ENCODE results near the gene PTPRD.

PTPRD gene

DNA sequence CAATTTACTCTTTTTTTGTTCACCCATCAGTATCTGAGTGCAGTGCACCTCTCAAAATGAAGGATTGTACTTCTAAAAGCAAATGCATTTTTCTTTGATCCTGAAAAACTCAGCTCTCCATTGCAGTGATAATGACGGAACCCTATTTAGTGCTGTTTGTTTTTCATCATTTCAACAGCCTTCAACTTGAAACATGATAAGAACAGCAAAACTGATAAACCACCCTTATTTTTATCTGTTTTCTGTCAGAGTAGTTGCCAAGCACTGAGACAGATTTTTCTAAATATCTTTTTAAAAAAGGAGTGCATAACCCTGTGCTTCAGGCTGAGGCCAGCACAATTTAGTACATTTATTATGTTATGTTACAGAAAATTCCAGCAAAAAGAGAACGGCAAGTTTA, 2263.4 kb downstream of the PTPRD start:
- Histone ChIP-seq H3K4me3 (ENCODE audit: low read length) (no peak overlapping the region), H3K36me3 (ENCODE audit: insufficient read depth, low read length) (no peaks in the 10 kb centered on the region), H2AFZ (ENCODE audit: low read depth, low read length) (no peak overlapping the region), H3K27me3 (ENCODE audit: insufficient read depth, low read length) (no peaks in the 10 kb centered on the region), H3K4me1 (ENCODE audit: insufficient read depth, low read length) (no peaks in the 10 kb centered on the region), H3K9me3 (ENCODE audit: low read length) (no peaks in the 10 kb centered on the region)

DNA sequence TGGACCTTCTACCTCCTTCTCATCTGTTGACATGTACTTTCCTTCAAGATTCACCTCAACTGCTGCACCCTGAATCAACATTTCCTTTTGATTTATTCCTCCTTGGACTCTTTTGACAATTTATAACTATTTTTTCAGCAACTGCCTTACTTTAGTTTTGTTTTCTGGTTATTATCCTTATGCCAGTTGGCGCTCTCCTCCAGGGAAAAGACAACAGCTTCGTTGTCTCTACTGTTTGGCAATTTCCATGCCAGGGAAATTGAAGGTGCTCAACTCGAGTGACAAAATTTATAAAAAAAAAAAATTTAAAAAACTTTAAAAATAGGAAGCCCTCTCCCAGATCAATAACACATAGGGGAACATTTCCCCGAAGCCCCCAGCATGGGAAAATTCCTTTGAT, 2264.0 kb downstream of the PTPRD start:
- H2AFZ ChIP-seq (ENCODE audit: low read depth, low read length), result no peak overlapping the region
- H3K4me1 ChIP-seq (ENCODE audit: insufficient read depth, low read length), result no peaks in the 10 kb centered on the region
- H3K9me3 ChIP-seq (ENCODE audit: low read length), result no peaks in the 10 kb centered on the region
- no peak overlapping the region for H3K4me3 ChIP-seq (ENCODE audit: low read length)
- H3K27me3 ChIP-seq (ENCODE audit: insufficient read depth, low read length), result no peaks in the 10 kb centered on the region
- H3K36me3 ChIP-seq (ENCODE audit: insufficient read depth, low read length), result no peaks in the 10 kb centered on the region

DNA sequence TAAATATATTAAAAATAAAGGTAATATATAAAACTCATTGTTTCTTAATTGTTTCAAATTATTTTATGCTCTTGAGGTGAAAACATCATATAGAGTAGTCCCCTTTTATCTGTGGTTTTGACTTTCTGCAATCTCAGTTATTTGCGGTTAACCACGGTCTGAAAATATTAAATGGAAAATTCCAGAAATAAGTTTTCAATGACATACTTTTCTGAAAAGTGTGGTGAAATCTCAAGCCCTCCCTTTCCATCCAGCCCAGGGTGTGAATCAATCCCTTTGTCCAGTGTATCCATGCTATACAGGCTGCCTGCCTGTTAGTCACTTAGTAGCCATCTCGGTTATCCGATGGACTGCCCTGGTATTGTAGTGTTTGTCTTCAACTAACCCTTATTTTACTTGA, 2266.5 kb downstream of the PTPRD start:
- H2AFZ ChIP-seq (ENCODE audit: low read depth, low read length), result no peak overlapping the region
- no peak overlapping the region for H3K4me3 ChIP-seq (ENCODE audit: low read length)
- H3K4me1 ChIP-seq (ENCODE audit: insufficient read depth, low read length), result no peaks in the 10 kb centered on the region
- H3K9me3 ChIP-seq (ENCODE audit: low read length), result no peaks in the 10 kb centered on the region
- peaks cover 3% of the 10 kb centered on the region for H3K36me3 ChIP-seq (ENCODE audit: insufficient read depth, low read length)
- no peaks in the 10 kb centered on the region for H3K27me3 ChIP-seq (ENCODE audit: insufficient read depth, low read length)

DNA sequence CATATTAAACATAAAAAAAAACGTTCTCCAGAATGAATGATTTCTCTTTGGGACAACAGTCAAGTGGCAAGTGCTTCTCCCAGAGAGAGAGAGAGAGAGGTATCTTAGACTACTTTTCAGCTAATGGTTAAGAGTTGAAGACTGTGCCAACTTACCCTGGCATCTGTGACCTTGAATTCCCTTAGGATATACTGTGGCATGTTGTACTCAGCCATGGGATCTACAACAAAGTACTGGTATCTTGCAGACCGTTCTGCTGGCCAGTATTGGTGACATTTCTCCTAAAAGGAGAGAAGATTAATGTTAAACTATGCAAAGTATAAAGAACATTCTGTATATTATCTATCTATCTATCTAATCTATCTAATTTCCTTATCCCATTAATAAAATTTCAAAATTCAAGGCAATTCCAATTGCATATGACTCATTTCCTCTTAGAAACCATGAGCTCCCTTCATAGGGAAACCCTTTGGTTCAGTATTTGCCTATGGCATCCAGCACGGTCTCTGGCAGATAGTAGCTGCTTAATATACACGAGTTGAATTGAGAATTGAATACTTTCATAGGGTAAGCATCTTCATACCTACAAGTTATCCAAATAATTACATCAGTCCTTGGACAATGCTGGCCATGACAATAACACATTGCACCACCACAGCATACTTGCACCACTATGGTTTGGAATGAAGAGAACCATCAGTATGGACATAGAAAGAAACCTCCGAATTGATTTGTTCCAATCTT, 2273.9 kb downstream of the PTPRD start:
- no peaks in the 10 kb centered on the region for H3K9me3 ChIP-seq (ENCODE audit: low read length)
- H3K4me1 ChIP-seq (ENCODE audit: insufficient read depth, low read length), result no peaks in the 10 kb centered on the region
- H2AFZ ChIP-seq (ENCODE audit: low read depth, low read length), result no peak overlapping the region
- no peak overlapping the region for H3K4me3 ChIP-seq (ENCODE audit: low read length)
- no peaks in the 10 kb centered on the region for H3K27me3 ChIP-seq (ENCODE audit: insufficient read depth, low read length)
- peaks cover 22% of the 10 kb centered on the region for H3K36me3 ChIP-seq (ENCODE audit: insufficient read depth, low read length)

DNA sequence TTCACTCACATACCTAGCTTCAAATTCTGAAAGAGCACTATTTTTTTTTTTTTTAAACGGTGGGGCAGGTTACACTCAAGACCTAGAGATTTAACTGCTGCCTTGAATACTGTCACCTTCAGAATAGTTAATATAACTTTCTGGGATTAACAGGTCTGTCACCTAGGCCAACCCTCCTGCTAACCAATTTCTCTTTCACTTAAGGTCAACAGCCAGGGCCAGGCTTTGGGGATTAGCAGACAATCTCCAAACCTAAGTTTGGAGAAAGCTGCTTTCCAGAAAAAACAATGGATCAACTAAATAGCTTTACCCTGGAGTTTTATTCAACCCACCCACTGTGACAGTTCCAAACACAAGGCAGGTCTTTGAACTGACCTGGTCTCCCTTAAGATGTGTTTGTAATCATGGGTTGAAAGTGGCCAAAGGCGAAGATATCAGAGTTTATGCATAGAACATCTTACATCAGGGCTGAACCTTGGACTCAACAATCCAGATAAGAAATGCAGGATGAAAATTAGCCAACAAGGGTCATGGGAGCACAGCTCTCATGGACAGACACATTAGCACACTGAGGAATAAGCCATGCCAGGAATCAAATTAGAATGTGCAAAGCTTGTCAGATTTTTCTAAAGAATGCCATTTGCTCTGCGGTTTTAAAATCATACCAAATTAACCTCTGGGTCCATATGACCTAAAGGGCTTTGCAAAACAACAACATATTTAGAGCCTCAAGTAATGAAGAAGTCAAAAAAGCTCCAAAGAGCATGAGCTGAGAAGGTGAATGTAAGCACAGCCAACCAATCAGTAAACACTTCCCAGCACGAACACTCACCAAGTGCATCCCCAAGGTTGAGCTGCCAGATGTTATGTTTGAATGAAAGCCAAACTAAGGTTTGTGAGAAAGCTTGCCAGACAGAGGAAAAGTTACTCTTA, 2274.7 kb downstream of the PTPRD start:
- no peak overlapping the region for H2AFZ ChIP-seq (ENCODE audit: low read depth, low read length)
- peaks cover 22% of the 10 kb centered on the region for H3K36me3 ChIP-seq (ENCODE audit: insufficient read depth, low read length)
- H3K4me3 ChIP-seq (ENCODE audit: low read length), result no peak overlapping the region
- no peaks in the 10 kb centered on the region for H3K4me1 ChIP-seq (ENCODE audit: insufficient read depth, low read length)
- no peaks in the 10 kb centered on the region for H3K27me3 ChIP-seq (ENCODE audit: insufficient read depth, low read length)
- H3K9me3 ChIP-seq (ENCODE audit: low read length), result no peaks in the 10 kb centered on the region

DNA sequence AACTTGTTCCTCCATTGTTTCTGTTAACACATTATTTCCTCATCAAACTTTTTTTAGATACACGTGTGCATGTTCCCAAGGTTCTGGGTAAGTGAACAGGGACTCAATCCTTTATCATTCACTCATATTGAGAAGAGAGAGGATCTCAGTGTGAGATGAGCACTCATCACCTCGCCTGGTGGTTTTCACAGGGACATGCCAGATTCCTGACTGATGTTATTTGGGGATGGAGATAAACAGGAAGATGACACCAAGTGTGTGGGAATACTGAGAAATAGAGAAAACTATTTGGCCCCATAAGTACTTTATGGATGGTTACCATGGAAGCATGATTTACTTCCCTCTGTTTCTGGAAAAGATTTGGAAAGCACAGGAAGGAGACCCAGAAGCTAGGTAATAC, 2279.9 kb downstream of the PTPRD start:
- H3K4me1 ChIP-seq (ENCODE audit: insufficient read depth, low read length), result no peaks in the 10 kb centered on the region
- peaks cover 13% of the 10 kb centered on the region for H3K36me3 ChIP-seq (ENCODE audit: insufficient read depth, low read length)
- no peaks in the 10 kb centered on the region for H3K9me3 ChIP-seq (ENCODE audit: low read length)
- H2AFZ ChIP-seq (ENCODE audit: low read depth, low read length), result no peak overlapping the region
- no peaks in the 10 kb centered on the region for H3K27me3 ChIP-seq (ENCODE audit: insufficient read depth, low read length)
- H3K4me3 ChIP-seq (ENCODE audit: low read length), result no peak overlapping the region

DNA sequence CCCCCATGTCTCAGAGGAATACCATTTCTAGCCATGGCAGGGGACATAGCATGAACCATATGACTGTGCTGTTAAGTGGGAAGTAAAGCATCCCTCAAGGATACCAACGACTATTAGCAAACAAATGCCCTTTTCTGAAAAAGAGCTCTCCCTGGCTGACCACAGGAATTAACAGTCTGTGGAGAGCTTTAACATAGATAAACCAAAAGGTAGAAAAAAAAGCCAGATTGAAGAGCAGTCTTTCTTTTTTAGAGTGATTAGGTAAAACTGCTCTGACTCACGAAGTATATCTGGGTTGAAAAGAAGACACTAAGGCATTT, 2280.5 kb downstream of the PTPRD start:
- no peak overlapping the region for H3K4me3 ChIP-seq (ENCODE audit: low read length)
- no peaks in the 10 kb centered on the region for H3K9me3 ChIP-seq (ENCODE audit: low read length)

DNA sequence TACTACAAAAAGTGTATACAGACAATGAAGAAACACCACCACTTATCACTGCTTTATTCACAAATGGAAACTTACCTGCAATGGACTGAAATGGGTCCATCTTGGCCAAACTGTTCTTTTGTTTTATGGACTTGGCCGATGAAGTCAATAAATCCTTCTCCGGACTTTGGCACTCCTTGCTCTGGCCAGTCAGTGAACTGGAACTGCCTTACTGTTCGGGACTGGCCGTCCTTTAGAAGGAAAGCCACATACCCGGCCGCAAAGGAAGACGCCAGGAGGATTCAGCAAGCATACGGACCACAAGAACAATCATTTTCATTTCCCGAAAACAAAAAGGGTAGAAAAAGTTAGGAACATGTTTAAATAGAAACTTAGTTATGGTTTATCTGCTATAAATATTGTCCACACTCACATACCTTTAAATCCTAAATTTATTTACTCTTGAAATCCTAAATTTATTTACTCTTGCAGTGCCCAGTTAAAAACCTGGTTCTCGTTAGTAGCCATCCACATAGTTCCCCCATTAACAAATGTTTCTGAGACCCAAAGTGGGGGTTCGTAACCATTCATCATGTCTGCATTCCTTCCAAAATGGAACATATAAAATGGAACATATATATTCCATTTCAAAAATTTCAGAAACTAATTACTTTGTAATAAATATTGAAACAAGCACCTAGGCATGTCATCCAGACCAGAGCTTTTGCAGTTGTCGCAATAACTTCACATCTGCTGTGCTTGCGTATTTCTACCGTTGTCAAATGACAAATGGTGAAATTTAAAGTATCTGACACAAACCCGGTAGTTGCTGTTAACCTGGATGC, 2281.1 kb downstream of the PTPRD start:
- Histone ChIP-seq H2AFZ (ENCODE audit: low read depth, low read length) (no peak overlapping the region), H3K9me3 (ENCODE audit: low read length) (no peaks in the 10 kb centered on the region), H3K27me3 (ENCODE audit: insufficient read depth, low read length) (no peaks in the 10 kb centered on the region), H3K4me3 (ENCODE audit: low read length) (no peak overlapping the region), H3K36me3 (ENCODE audit: insufficient read depth, low read length) (peaks cover 6% of the 10 kb centered on the region), H3K4me1 (ENCODE audit: insufficient read depth, low read length) (no peaks in the 10 kb centered on the region)

More for the DNA sequence above, 2280.5 kb downstream of the PTPRD start:
- peaks cover 8% of the 10 kb centered on the region for H3K36me3 ChIP-seq (ENCODE audit: insufficient read depth, low read length)
- H3K4me1 ChIP-seq (ENCODE audit: insufficient read depth, low read length), result no peaks in the 10 kb centered on the region
- no peak overlapping the region for H2AFZ ChIP-seq (ENCODE audit: low read depth, low read length)
- H3K27me3 ChIP-seq (ENCODE audit: insufficient read depth, low read length), result no peaks in the 10 kb centered on the region

DNA sequence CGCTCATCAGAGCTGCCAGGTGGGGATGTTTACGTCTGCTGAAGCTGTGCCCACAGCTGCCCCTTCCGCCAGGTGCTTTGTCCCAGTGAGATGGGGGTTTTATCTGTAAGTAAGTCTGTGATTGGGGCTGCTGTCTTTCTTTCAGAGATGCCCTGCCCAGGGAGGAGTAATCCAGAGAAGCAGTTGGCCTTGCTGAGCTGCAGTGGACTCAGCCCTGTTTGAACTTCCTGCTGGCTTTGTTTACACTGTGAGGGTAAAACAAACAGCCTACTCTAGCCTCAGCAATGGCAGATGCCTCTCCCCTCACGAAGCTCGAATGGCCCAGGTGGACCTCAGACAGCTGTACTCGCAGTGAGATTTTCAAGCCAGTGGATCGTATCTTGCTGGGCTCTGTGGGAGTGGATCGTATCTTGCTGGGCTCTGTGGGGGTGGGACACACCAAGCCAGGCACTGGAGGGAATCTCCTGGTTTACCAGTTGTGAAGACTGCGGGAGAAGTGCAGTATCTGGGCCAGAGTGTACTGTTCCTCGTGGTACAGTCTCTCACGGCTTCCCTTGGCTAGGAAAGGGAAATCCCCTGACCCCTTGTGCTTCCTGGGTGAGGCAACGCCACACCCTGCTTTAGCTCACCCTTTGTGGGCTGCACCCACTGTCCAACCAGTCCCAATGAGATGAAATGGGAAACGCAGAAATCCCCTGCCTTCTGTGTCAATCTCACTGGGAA, 2283.1 kb downstream of the PTPRD start:
- H3K9me3 ChIP-seq (ENCODE audit: low read length), result no peaks in the 10 kb centered on the region
- no peak overlapping the region for H2AFZ ChIP-seq (ENCODE audit: low read depth, low read length)
- peaks cover 6% of the 10 kb centered on the region for H3K36me3 ChIP-seq (ENCODE audit: insufficient read depth, low read length)
- H3K4me1 ChIP-seq (ENCODE audit: insufficient read depth, low read length), result no peaks in the 10 kb centered on the region
- H3K27me3 ChIP-seq (ENCODE audit: insufficient read depth, low read length), result no peaks in the 10 kb centered on the region
- no peak overlapping the region for H3K4me3 ChIP-seq (ENCODE audit: low read length)

DNA sequence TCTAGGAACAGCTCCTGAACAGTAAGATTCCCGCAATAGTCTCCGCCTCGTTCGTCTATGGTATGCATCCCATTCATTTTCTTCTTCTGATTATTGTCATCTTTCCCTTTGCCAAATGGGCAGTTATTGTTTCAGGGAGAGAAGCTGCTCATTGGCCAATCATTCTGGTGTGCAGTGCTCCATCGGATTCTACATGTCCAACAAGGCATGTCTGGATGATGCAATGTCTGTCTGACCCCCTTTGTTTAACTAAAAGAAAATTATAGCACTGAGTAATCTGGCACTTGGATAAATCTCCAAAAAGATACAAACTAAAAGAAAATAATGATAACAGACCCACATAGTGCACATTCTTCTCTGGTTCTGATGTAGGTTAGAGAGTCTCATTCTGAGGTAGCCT, 2297.6 kb downstream of the PTPRD start:
- peaks cover 5% of the 10 kb centered on the region for H3K36me3 ChIP-seq (ENCODE audit: insufficient read depth, low read length)
- H3K27me3 ChIP-seq (ENCODE audit: insufficient read depth, low read length), result no peaks in the 10 kb centered on the region
- H3K4me3 ChIP-seq (ENCODE audit: low read length), result no peak overlapping the region
- no peaks in the 10 kb centered on the region for H3K9me3 ChIP-seq (ENCODE audit: low read length)
- no peaks in the 10 kb centered on the region for H3K4me1 ChIP-seq (ENCODE audit: insufficient read depth, low read length)
- H2AFZ ChIP-seq (ENCODE audit: low read depth, low read length), result no peak overlapping the region

DNA sequence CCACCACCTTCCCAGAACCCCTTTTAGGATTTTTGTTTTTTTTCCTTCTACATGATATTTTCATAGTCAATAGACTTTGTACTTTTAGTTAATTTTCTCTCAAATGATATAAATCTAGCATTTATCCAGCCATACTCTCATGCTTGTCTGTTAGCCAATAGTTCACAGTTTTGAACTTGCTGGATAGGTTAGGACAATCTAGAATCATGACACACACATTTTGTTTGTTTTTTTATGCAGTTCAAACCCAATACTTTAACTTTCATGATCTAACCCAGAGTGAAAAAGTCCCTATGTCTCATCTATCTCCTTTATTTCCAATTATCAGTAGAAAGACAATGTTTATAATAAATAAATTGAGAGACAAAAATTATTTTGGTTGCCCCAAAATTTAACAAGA, 2303.5 kb downstream of the PTPRD start:
- Histone ChIP-seq H3K4me1 (ENCODE audit: insufficient read depth, low read length) (no peaks in the 10 kb centered on the region), H3K27me3 (ENCODE audit: insufficient read depth, low read length) (no peaks in the 10 kb centered on the region), H3K4me3 (ENCODE audit: low read length) (no peak overlapping the region), H3K9me3 (ENCODE audit: low read length) (no peaks in the 10 kb centered on the region), H2AFZ (ENCODE audit: low read depth, low read length) (no peak overlapping the region), H3K36me3 (ENCODE audit: insufficient read depth, low read length) (peaks cover 2% of the 10 kb centered on the region)

DNA sequence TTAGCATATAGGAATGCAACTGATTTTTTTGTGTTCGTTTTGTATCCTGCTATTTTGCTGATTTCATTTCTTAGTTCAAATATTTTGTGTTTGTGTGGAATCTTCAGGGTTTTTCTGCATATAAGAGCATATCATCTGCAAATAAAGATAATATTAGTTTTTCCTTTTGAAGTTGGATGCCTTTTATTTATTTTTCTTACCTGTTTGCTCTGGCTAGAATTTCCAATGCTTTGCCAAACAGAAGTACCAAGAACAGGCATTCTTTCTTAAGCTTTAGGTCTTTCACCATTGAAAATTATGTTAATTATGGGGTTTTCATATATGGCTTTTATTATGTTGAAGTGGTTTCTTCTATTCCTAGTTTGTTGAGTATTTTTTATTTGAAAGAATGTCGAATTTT, 2308.1 kb downstream of the PTPRD start:
- Histone ChIP-seq H2AFZ (ENCODE audit: low read depth, low read length) (no peak overlapping the region), H3K27me3 (ENCODE audit: insufficient read depth, low read length) (no peaks in the 10 kb centered on the region), H3K4me3 (ENCODE audit: low read length) (no peak overlapping the region), H3K9me3 (ENCODE audit: low read length) (no peaks in the 10 kb centered on the region), H3K36me3 (ENCODE audit: insufficient read depth, low read length) (no peaks in the 10 kb centered on the region), H3K4me1 (ENCODE audit: insufficient read depth, low read length) (no peaks in the 10 kb centered on the region)
